ENCODE data around the gene FOXRED1.

Gene FOXRED1

GRCh38 chr11:126256216-126256615, 12.7 kb upstream of the FOXRED1 start:
- no peaks in the 10 kb centered on the region for H3K36me3 ChIP-seq (ENCODE audit: control insufficient read depth, insufficient read depth, low read length)
- TF ChIP-seq CTCF (IDR thresholded peaks at IDR 0.05), result no peak
- no peaks in the 10 kb centered on the region for H3K9me3 ChIP-seq (ENCODE audit: control insufficient read depth, low read length)
- H3K79me2 ChIP-seq, result no peaks in the 10 kb centered on the region
- H3K27me3 ChIP-seq (ENCODE audit: control insufficient read depth, insufficient read depth, low read length), result no peaks in the 10 kb centered on the region
- no peak overlapping the region for H2AFZ ChIP-seq
- H3K4me1 ChIP-seq, result no peaks in the 10 kb centered on the region
- H3K9ac ChIP-seq, result no peak overlapping the region
- H3K27ac ChIP-seq, result no peak overlapping the region
- H3K4me2 ChIP-seq (ENCODE audit: low read length), result no peak overlapping the region
- no peak overlapping the region for H3K4me3 ChIP-seq (ENCODE audit: low read depth, low read length)

GRCh38 chr11:126257144-126257543, 11.8 kb upstream of the FOXRED1 start:
- Histone ChIP-seq H3K9ac (no peak overlapping the region), H3K4me3 (ENCODE audit: low read depth, low read length) (no peak overlapping the region), H3K36me3 (ENCODE audit: control insufficient read depth, insufficient read depth, low read length) (no peaks in the 10 kb centered on the region), H3K4me2 (ENCODE audit: low read length) (no peak overlapping the region), H2AFZ (no peak overlapping the region), H3K4me1 (no peaks in the 10 kb centered on the region), H3K27me3 (ENCODE audit: control insufficient read depth, insufficient read depth, low read length) (no peaks in the 10 kb centered on the region), H3K9me3 (ENCODE audit: control insufficient read depth, low read length) (no peaks in the 10 kb centered on the region), H3K27ac (no peak overlapping the region), H3K79me2 (no peaks in the 10 kb centered on the region)
- TF ChIP-seq CTCF (IDR thresholded peaks at IDR 0.05), result no peak

DNA sequence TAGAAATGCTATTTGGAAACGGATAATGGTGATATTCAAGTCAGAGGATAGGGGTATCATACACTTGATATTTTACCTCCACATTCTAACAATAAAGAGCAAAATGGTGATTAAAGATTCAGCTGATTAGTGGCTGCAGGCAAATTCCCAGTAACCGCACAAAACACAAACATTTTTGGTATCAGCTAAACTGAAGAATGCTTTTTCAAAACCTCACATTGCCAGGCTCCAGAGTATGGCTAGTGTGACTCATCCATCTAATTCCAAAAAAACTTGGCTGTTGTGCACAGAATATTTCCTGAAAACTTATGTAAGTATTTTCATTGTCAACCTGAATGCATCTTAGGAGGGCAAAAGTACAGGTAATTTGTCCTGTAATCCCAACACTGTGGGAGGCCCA, 11.2 kb upstream of the FOXRED1 start:
- no peak overlapping the region for H3K4me2 ChIP-seq (ENCODE audit: low read length)
- H2AFZ ChIP-seq, result no peak overlapping the region
- no peaks in the 10 kb centered on the region for H3K36me3 ChIP-seq (ENCODE audit: control insufficient read depth, insufficient read depth, low read length)
- H3K4me1 ChIP-seq, result no peaks in the 10 kb centered on the region
- no peak overlapping the region for H3K9ac ChIP-seq
- no peaks in the 10 kb centered on the region for H3K27me3 ChIP-seq (ENCODE audit: control insufficient read depth, insufficient read depth, low read length)
- no peaks in the 10 kb centered on the region for H3K9me3 ChIP-seq (ENCODE audit: control insufficient read depth, low read length)
- no peak for TF ChIP-seq CTCF (IDR thresholded peaks at IDR 0.05)
- H3K4me3 ChIP-seq (ENCODE audit: low read depth, low read length), result no peak overlapping the region
- H3K27ac ChIP-seq, result no peak overlapping the region
- no peaks in the 10 kb centered on the region for H3K79me2 ChIP-seq

GRCh38 chr11:126262216-126262615, 6.7 kb upstream of the FOXRED1 start:
- no peaks in the 10 kb centered on the region for H3K36me3 ChIP-seq (ENCODE audit: control insufficient read depth, insufficient read depth, low read length)

More at GRCh38 chr11:126262216-126262615, 6.7 kb upstream of the FOXRED1 start:
- TF ChIP-seq CTCF (IDR thresholded peaks at IDR 0.05), result no peak
- H3K4me1 ChIP-seq, result no peaks in the 10 kb centered on the region
- no peaks in the 10 kb centered on the region for H3K9me3 ChIP-seq (ENCODE audit: control insufficient read depth, low read length)
- no peaks in the 10 kb centered on the region for H3K27me3 ChIP-seq (ENCODE audit: control insufficient read depth, insufficient read depth, low read length)
- no peak overlapping the region for H3K4me2 ChIP-seq (ENCODE audit: low read length)
- H3K4me3 ChIP-seq (ENCODE audit: low read depth, low read length), result no peak overlapping the region
- no peak overlapping the region for H3K27ac ChIP-seq
- H3K79me2 ChIP-seq, result no peaks in the 10 kb centered on the region
- H3K9ac ChIP-seq, result no peak overlapping the region
- H2AFZ ChIP-seq, result no peak overlapping the region
